Subcutaneous abdominal adipose tissue (tissue), 5 donors: Measurements from ENCODE around the gene HHATL.

Experiments
- H3K27ac ChIP-seq: one replicate; pipeline ENCODE4 v1.7.0; 2013; ENCODE audit warnings: low read depth, mild to moderate bottlenecking, inconsistent platforms, low read length, moderate library complexity
- H3K27me3 ChIP-seq, 5 donors: one replicate each; pipeline ENCODE4 v1.7.0; 2013; ENCODE audit warnings: low read length in 5 of 5, inconsistent platforms in 1 of 5; ENCODE audit not compliant: control insufficient read depth in 5 of 5, insufficient read depth in 4 of 5
- H3K36me3 ChIP-seq, 5 donors: one replicate each; pipeline ENCODE4 v1.7.0; 2013; ENCODE audit warnings: low read length in 5 of 5; ENCODE audit not compliant: control insufficient read depth in 5 of 5, insufficient read depth in 5 of 5
- H3K4me1 ChIP-seq, 5 donors: one replicate each; pipeline ENCODE4 v1.7.0; 2013; ENCODE audit warnings: low read length in 5 of 5, mild to moderate bottlenecking in 3 of 5, moderate library complexity in 1 of 5; ENCODE audit not compliant: control insufficient read depth in 5 of 5, insufficient read depth in 5 of 5
- H3K4me3 ChIP-seq, 5 donors: one replicate each; pipeline ENCODE4 v1.7.0; 2013; ENCODE audit warnings: low read length in 5 of 5, low read depth in 1 of 5
- H3K9ac ChIP-seq, 5 donors: one replicate each; pipeline ENCODE4 v1.7.0; 2013; ENCODE audit warnings: low read length in 5 of 5, mild to moderate bottlenecking in 4 of 5, moderate library complexity in 3 of 5
- H3K9me3 ChIP-seq, 5 donors: one replicate each; pipeline ENCODE4 v1.7.0; 2013; ENCODE audit warnings: low read length in 5 of 5; ENCODE audit not compliant: control insufficient read depth in 5 of 5
- donor health status: healthy.
- donor health status: healthy.
- donor health status: healthy.
- donor health status: healthy.
- donor health status: healthy.

The HHATL gene

DNA sequence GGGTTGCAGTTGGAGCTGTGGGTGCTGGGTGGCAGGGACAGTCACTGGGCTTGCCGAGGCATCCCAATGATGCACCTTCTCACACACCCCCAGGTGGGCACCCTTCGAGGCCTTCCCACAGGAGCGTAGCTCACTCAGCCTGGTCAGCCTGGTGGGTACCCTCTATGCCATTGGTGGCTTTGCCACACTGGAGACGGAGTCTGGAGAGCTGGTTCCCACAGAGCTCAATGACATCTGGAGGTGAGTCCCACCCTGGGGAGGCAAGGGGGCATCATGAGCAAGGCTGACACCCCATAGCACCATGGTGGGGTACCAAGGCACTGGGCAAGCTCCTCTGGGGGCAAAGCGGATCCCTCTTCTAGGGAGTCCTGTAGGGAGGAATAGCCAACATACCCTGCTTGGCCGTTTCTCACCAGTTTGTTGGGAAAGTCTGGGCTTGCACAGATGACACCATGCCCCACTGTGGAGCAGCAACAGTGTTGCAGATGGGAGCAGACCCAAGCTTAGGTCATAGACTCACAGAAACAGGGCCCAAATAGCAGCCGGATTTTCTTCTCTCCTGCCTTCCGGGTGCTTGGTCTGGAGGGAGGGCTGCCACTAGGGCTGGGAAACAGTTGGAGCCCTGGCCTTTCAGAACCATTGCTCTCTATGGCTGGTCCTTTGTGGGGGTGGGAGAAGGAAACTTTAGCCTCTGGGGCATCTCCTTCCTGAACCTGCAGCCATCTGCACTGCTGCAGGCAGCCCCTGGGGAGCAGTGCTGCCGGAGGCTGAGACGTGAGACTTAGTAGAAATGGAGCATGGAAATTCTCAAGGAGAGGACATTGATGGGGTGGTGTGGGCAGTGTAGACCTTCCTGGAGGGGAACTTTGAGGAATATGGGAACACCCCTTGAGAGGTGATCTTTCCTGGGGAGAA is 11.6 kb downstream of the HHATL start:
- Histone ChIP-seq H3K36me3 (no peaks in the 10 kb centered on the region), H3K9ac (no peak overlapping the region), H3K4me3 (no peak overlapping the region), H3K27me3 (peaks cover 2 to 12% (median 7%) of the 10 kb centered on the region in 5 donors), H3K4me1 (peaks cover 0 to 3% (median 2%) of the 10 kb centered on the region in 5 donors), H3K9me3 (no peaks in the 10 kb centered on the region), H3K27ac (no peak overlapping the region)

DNA sequence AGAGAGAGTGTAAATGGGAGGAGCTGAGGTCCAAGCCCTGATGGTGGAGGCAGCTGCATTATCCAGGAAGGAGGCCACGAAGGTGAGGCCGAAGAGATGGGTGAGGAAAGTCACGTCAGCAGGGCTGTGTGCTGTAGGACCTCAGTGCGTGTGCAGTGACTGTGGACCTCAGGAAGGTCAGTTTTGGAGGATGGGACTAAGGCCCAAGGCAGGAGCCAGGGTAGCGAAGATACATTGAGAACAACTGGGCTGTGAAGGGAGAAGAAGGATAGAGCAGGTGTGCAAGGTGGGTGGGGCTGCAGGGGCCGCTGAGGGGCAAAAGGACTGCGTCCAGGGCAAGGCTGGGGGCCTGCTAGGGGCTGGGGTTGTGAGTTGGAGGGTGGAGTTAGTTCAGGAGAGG is 12.4 kb downstream of the HHATL start:
- H3K9me3 ChIP-seq = no peaks in the 10 kb centered on the region
- H3K27me3 ChIP-seq = peaks cover 2 to 20% (median 13%) of the 10 kb centered on the region in 5 donors
- no peaks in the 10 kb centered on the region for H3K36me3 ChIP-seq
- no peak overlapping the region for H3K9ac ChIP-seq
- H3K4me3 ChIP-seq = no peak overlapping the region
- no peak overlapping the region for H3K27ac ChIP-seq
- H3K4me1 ChIP-seq = peaks cover 0 to 9% (median 7%) of the 10 kb centered on the region in 5 donors

DNA sequence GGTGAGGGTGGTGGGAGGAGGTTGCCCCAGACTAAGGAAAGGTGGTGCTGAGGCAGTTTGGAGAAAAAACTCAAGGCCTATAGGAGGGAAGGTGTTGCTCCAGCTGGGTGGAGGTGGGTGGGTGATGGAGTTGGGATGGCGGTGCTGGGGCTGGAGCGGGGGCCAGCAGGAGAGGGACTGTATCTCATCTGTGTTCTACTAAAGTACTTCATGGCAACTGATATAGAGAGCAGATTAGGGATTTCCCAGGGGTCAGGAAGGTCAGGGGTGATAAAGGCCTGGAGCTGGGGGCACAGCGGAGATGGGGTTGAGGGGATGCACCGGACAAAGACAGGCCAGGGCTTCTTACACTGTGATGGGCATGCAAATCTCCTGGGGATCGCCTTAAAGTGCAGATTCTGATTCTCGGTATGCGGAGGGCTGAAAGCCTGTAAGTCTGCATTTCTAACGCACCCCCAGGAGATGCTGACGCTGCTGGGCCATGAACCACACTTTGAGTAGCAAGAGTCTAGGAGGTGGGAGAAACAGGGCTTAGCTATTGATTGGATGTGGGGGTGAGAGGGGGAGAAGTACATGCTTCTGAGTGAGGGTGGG is 13.1 kb downstream of the HHATL start:
- peaks cover 2 to 23% (median 13%) of the 10 kb centered on the region in 5 donors for H3K27me3 ChIP-seq
- H3K9me3 ChIP-seq = no peaks in the 10 kb centered on the region
- H3K36me3 ChIP-seq = no peaks in the 10 kb centered on the region
- peaks cover 0 to 9% (median 7%) of the 10 kb centered on the region in 5 donors for H3K4me1 ChIP-seq
- no peak overlapping the region for H3K4me3 ChIP-seq
- no peak overlapping the region for H3K27ac ChIP-seq
- H3K9ac ChIP-seq = no peak overlapping the region

- H3K4me3 ChIP-seq = no peak overlapping the region
- H3K27ac ChIP-seq = no peak overlapping the region
Observed at GRCh38 chr3:42688487-42689420, 13.8 kb downstream of the HHATL start.

DNA sequence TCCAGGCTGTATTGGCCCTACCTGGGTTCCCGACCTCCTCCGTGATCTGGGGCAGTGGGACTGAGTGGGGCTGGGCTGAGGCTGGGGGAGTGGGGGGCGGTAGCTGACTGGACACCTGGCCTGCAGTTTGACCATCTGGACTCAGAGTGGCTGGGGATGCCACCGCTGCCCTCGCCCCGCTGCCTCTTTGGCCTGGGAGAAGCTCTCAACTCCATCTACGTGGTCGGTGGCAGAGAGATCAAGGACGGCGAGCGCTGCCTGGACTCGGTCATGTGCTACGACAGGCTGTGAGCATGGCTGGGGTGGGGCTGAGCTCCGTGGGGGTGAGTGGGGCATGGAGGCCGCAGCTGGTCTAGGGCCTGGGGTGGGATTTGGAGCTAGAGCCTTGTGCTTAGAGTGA is 14.6 kb downstream of the HHATL start:
- Histone ChIP-seq H3K4me3 (no peak overlapping the region), H3K27ac (no peak overlapping the region), H3K27me3 (peaks cover 2 to 23% (median 13%) of the 10 kb centered on the region in 5 donors)

More at GRCh38 chr3:42688487-42689420, 13.8 kb downstream of the HHATL start:
- no peaks in the 10 kb centered on the region for H3K9me3 ChIP-seq
- no peaks in the 10 kb centered on the region for H3K36me3 ChIP-seq
- peaks cover 0 to 9% (median 8%) of the 10 kb centered on the region in 5 donors for H3K4me1 ChIP-seq
- peaks cover 2 to 23% (median 13%) of the 10 kb centered on the region in 5 donors for H3K27me3 ChIP-seq
- no peak overlapping the region for H3K9ac ChIP-seq

DNA sequence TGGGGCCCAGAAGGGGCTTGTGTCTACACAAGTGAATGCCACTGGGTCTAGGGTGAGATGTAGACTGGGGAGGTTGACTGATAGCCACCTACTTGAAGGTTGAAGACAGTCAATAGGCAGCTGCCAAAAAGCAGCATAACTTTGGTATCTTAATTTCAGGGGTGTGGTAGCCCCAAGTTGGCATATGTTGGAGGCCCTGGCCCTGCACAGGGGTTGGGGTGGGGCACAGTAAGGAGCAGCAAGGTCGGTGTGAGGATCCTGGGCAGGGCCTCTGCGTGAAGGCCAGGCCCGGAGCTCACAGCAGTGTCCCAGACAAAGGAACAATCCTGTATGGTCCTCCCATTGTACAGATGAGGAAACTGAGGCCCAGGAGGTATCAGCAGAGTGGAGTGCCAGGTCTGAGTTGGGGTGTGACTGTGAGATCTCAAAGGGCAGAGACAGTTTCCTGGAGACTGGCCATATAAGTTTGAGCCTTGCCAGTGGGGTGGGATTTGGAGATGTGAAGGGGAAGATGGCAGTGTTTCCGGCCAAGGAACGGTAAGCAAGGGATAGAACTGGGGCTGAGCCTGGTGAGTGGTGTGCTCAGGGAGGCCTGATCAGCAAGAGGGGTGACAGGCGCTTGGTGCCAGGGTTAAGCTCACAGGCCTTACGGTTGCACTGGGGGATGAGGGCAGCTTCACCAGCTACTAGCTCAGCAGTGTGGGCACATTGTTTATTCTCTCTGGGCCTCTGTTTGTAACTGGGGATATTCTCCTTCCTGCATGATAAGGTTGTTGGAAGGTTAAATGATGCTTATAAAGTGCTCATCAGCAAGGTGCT is 15.6 kb downstream of the HHATL start:
- no peak overlapping the region for H3K9ac ChIP-seq
- H3K4me1 ChIP-seq = peaks cover 0 to 14% (median 8%) of the 10 kb centered on the region in 5 donors
- H3K36me3 ChIP-seq = no peaks in the 10 kb centered on the region
- no peaks in the 10 kb centered on the region for H3K9me3 ChIP-seq
- no peak overlapping the region for H3K27ac ChIP-seq
- H3K4me3 ChIP-seq = no peak overlapping the region
- peaks cover 2 to 23% (median 13%) of the 10 kb centered on the region in 5 donors for H3K27me3 ChIP-seq

More for the DNA sequence above, 14.6 kb downstream of the HHATL start:
- Histone ChIP-seq H3K9ac (no peak overlapping the region), H3K9me3 (no peaks in the 10 kb centered on the region), H3K36me3 (no peaks in the 10 kb centered on the region), H3K4me1 (peaks cover 0 to 14% (median 8%) of the 10 kb centered on the region in 5 donors)

DNA sequence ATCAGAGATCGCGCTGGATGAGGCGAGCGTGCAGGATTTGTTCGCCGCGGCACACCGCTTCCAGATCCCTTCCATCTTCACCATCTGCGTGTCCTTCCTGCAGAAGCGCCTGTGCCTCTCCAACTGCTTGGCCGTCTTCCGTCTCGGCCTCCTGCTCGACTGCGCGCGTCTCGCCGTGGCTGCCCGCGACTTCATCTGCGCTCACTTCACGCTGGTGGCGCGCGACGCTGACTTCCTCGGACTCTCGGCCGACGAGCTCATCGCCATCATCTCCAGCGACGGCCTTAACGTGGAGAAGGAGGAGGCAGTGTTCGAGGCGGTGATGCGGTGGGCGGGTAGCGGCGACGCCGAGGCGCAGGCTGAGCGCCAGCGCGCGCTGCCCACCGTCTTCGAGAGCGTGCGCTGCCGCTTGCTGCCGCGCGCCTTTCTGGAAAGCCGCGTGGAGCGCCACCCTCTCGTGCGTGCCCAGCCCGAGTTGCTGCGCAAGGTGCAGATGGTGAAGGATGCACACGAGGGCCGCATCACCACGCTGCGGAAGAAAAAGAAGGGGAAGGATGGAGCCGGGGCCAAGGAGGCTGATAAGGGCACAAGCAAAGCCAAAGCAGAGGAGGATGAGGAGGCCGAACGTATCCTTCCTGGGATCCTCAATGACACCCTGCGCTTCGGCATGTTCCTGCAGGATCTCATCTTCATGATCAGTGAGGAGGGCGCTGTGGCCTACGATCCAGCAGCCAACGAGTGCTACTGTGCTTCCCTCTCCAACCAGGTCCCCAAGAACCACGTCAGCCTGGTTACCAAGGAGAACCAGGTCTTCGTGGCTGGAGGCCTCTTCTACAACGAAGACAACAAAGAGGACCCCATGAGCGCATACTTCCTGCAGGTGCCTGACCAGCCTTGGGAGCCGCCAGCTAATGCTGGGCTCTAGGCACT is 16.4 kb downstream of the HHATL start:
- peaks cover 0 to 14% (median 8%) of the 10 kb centered on the region in 5 donors for H3K4me1 ChIP-seq
- H3K4me3 ChIP-seq = peak overlapping the region in 1 of 5 donors; percentile 33
- peaks cover 2 to 23% (median 13%) of the 10 kb centered on the region in 5 donors for H3K27me3 ChIP-seq
- no peak overlapping the region for H3K9ac ChIP-seq
- H3K27ac ChIP-seq = no peak overlapping the region
- no peaks in the 10 kb centered on the region for H3K9me3 ChIP-seq
- H3K36me3 ChIP-seq = no peaks in the 10 kb centered on the region

DNA sequence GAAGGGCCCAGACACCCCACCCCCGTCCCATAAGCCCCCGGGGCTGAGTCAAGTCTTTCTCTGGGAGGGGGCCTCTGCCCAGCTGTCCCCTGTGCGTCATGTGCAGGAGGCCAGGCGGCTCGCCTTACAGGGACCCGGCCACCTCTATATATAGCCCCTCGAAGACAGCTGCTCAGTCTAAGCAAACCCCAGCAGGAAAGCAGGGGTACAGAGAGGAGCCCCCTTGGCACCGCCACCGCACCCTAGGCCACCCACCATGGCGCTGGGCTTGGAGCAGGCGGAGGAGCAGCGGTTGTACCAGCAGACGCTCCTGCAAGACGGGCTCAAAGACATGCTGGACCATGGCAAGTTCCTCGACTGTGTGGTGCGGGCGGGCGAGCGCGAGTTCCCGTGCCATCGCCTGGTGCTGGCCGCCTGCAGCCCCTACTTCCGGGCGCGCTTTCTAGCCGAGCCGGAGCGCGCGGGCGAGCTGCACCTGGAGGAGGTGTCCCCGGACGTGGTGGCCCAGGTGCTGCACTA is 17.2 kb downstream of the HHATL start, which contains the start of gene KLHL40:
Gene KLHL40, plus strand, starts transcription at position 175 of the 519 bp plus-strand sequence. Its CDS starts 82 bp downstream, at position 257.
- peaks cover 2 to 23% (median 13%) of the 10 kb centered on the region in 5 donors for H3K27me3 ChIP-seq
- no peaks in the 10 kb centered on the region for H3K9me3 ChIP-seq
- H3K36me3 ChIP-seq = no peaks in the 10 kb centered on the region
- H3K9ac ChIP-seq = no peak within 1 kb of the TSS
- H3K27ac ChIP-seq = no peak within 1 kb of the TSS
- H3K4me3 ChIP-seq = peak within 1 kb of the TSS in 1 of 5 donors; percentile 33
- H3K4me1 ChIP-seq = peaks cover 0 to 19% (median 14%) of the 10 kb centered on the region in 5 donors
